Fibroblast of lung (primary cell): Measurements from ENCODE around the gene GPR15LG. TPM values are rescaled to one million over a fixed set of nuclear protein-coding genes. Genes with fewer than 3 reads are reported as not detected.

Experiments
- DNase-seq, 2 donors: peaks; one replicate each; pipeline versions ENCODE4 v3.0.0 to v3.0.0-alpha.2; 2010; ENCODE audit warnings: low read depth in 2 of 2
- H2AFZ ChIP-seq: 2 replicates; pipeline ENCODE4 v1.5.1; 2012; ENCODE audit warnings: low read length, control low read depth, inconsistent platforms
- H3K27ac ChIP-seq: 2 replicates; pipeline ENCODE4 v1.5.1; 2011; ENCODE audit warnings: low read length, control low read depth; ENCODE audit not compliant: insufficient read depth
- H3K27me3 ChIP-seq: 2 replicates; pipeline ENCODE4 v1.5.1; 2011; ENCODE audit warnings: mild to moderate bottlenecking, low read length; ENCODE audit not compliant: control insufficient read depth, insufficient read depth
- H3K36me3 ChIP-seq: 2 replicates; pipeline ENCODE4 v1.5.1; 2011; ENCODE audit warnings: low read length; ENCODE audit not compliant: control insufficient read depth, insufficient read depth
- H3K4me1 ChIP-seq: 2 replicates; pipeline ENCODE4 v1.5.1; 2011; ENCODE audit warnings: low read length; ENCODE audit not compliant: control insufficient read depth, insufficient read depth; ENCODE audit errors: extremely low read depth
- H3K4me2 ChIP-seq: 2 replicates; pipeline ENCODE4 v1.5.1; 2011; ENCODE audit warnings: low read length, control low read depth; ENCODE audit not compliant: insufficient read depth; ENCODE audit errors: extremely low read depth
- H3K4me3 ChIP-seq, 4 experiments: fragments of 200-600 bp in 1 of 4; sonication (generic) in 1 of 4; replicated peaks in 1 of 4; 2 replicates each; pipeline ENCODE4 v1.5.1; 2011 to 2016; ENCODE audit warnings: low read length in 4 of 4, low read depth in 3 of 4, mild to moderate bottlenecking in 3 of 4, control low read depth in 2 of 4, inconsistent platforms in 1 of 4, mixed read lengths in 1 of 4; ENCODE audit not compliant: insufficient read depth in 1 of 4; ENCODE audit errors: control extremely low read depth in 1 of 4
- H3K79me2 ChIP-seq: 2 replicates; pipeline ENCODE4 v1.5.1; 2012; ENCODE audit warnings: mild to moderate bottlenecking, low read length, inconsistent platforms; ENCODE audit not compliant: control insufficient read depth, insufficient read depth
- H3K9ac ChIP-seq: 2 replicates; pipeline ENCODE4 v1.5.1; 2011; ENCODE audit warnings: mild to moderate bottlenecking, low read length, control low read depth; ENCODE audit not compliant: insufficient read depth
- H3K9me3 ChIP-seq: 2 replicates; pipeline ENCODE4 v1.5.1; 2012; ENCODE audit warnings: low read depth, low read length; ENCODE audit not compliant: control insufficient read depth, insufficient read depth
- H4K20me1 ChIP-seq: 2 replicates; pipeline ENCODE4 v1.5.1; 2011; ENCODE audit warnings: low read length; ENCODE audit not compliant: control insufficient read depth, insufficient read depth; ENCODE audit errors: extremely low read depth
- EZH2 ChIP-seq: IDR thresholded peaks from 2 replicates; pipeline ENCODE4 v1.5.1; 2012; ENCODE audit warnings: low read length, control low read depth, mild to moderate bottlenecking; ENCODE audit errors: missing control alignments
- polyA plus RNA-seq, 2 donors: library from polyadenylated mRNA; depleted of rRNA in 1 of 2; stranded (reverse) in 1 of 2; unstranded in 1 of 2; fragments of >200 nt; gene quantifications; 2 replicates each; pipeline ENCODE4 v1.2.1, GENCODE V29; 2011 to 2012; ENCODE audit warnings: missing spikeins in 1 of 2
- total RNA-seq: library from RNA; depleted of rRNA; stranded (reverse); fragments of >200 nt; gene quantifications from 2 replicates; pipeline ENCODE4 v1.2.1, GENCODE V29; 2014
- TF ChIP-seq, protein P1 (sequence below), 2 donors: IDR thresholded peaks in 1 of 2; conservative IDR thresholded peaks in 1 of 2; 1 replicate in 1 of 2; 2 replicates in 1 of 2; pipeline ENCODE4 v1.5.1; 2011 to 2012; ENCODE audit warnings: low read length in 2 of 2, control low read depth in 1 of 2, inconsistent platforms in 1 of 2, low read depth in 1 of 2, mild to moderate bottlenecking in 1 of 2

The GPR15LG gene
- total and polyA plus RNA-seq, 2 donors (not counting 1 experiment from before 2014, with no cell fraction given) = not detected

DNA sequence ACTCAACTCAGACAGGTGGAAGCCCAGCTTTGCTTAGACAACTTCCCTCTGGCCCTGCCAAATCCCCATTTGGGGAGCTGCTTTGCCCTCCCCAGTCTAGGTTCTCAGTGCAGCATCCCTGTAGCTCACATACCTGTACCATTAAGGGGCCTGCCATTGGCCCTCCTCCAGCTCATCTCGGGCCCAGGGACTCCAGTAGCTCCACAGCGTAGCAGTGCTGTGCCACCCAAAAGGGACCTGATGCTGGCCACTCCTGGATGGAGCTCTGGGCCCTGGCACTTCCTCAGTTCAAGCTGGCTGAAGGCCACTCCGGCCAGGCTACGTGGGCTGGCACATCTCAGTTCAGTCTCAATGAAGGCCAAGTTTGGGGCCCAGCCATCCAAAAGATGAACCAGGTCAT is 60.3 kb downstream of the GPR15LG start:
- DNase-seq = no peak
- no peaks in the 10 kb centered on the region for H3K79me2 ChIP-seq
- H3K27me3 ChIP-seq = no peaks in the 10 kb centered on the region
- no peak overlapping the region for H3K4me2 ChIP-seq
- H3K4me3 ChIP-seq = no peak overlapping the region
- no peaks in the 10 kb centered on the region for H3K9me3 ChIP-seq
- no peaks in the 10 kb centered on the region for H4K20me1 ChIP-seq
- no peaks in the 10 kb centered on the region for H3K36me3 ChIP-seq
- no peak overlapping the region for H3K9ac ChIP-seq
- no peak overlapping the region for H2AFZ ChIP-seq
- TF ChIP-seq EZH2 = no peak
- TF ChIP-seq, protein P1, sequence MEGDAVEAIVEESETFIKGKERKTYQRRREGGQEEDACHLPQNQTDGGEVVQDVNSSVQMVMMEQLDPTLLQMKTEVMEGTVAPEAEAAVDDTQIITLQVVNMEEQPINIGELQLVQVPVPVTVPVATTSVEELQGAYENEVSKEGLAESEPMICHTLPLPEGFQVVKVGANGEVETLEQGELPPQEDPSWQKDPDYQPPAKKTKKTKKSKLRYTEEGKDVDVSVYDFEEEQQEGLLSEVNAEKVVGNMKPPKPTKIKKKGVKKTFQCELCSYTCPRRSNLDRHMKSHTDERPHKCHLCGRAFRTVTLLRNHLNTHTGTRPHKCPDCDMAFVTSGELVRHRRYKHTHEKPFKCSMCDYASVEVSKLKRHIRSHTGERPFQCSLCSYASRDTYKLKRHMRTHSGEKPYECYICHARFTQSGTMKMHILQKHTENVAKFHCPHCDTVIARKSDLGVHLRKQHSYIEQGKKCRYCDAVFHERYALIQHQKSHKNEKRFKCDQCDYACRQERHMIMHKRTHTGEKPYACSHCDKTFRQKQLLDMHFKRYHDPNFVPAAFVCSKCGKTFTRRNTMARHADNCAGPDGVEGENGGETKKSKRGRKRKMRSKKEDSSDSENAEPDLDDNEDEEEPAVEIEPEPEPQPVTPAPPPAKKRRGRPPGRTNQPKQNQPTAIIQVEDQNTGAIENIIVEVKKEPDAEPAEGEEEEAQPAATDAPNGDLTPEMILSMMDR (conservative IDR thresholded peaks at IDR 0.05 in 1 of 2, IDR thresholded peaks at IDR 0.05 in 1 of 2; ENCODE audit: low read depth in 1 of 2, low read length in 2 of 2) = no peak
- H3K4me1 ChIP-seq = no peaks in the 10 kb centered on the region
- no peak overlapping the region for H3K27ac ChIP-seq

DNA sequence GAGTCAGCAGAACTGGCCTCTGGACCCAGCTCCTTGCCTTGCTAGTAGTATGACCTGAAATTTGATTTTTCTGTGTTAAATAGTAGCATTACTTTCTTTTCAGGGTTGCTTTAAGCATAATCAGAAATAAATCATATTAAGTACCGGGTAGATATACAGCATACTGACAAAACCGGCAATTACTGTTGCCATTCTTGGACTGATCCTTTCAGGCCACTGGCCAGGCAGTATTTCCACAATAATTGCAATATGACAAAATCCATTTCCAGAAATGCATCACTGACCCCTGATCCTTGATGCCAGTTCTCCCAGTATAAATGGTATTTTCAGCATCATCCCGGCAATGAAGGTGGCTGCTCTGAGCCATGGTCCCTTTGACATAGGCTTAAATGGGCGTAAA is 60.9 kb downstream of the GPR15LG start:
- Histone ChIP-seq H4K20me1 (no peaks in the 10 kb centered on the region), H3K4me2 (no peak overlapping the region), H3K4me3 (no peak overlapping the region), H3K4me1 (no peaks in the 10 kb centered on the region), H3K36me3 (no peaks in the 10 kb centered on the region), H3K79me2 (no peaks in the 10 kb centered on the region), H3K27ac (no peak overlapping the region), H3K27me3 (no peaks in the 10 kb centered on the region), H3K9ac (no peak overlapping the region), H3K9me3 (no peaks in the 10 kb centered on the region), H2AFZ (no peak overlapping the region)
- DNase-seq = no peak
- TF ChIP-seq, protein P1 (conservative IDR thresholded peaks at IDR 0.05 in 1 of 2, IDR thresholded peaks at IDR 0.05 in 1 of 2; ENCODE audit: low read depth in 1 of 2, low read length in 2 of 2) = no peak
- TF ChIP-seq EZH2 = no peak

Other genes starting within 250 kb of the GPR15LG start
- gene GHITM, start 34.3 kb upstream of the GPR15LG start, total RNA-seq = 233 and 259 TPM in 2 replicates
- gene GHITM, start 34.3 kb upstream of the GPR15LG start, polyA plus RNA-seq = 167 and 181 TPM in 2 replicates
- gene CDHR1, start 20.7 kb downstream of the GPR15LG start, total RNA-seq = not detected in 2 replicates
- gene CDHR1, start 20.7 kb downstream of the GPR15LG start, polyA plus RNA-seq = 0.02 and 0.05 TPM in 2 replicates
- not detected in 2 replicates for gene LRIT2, start 51.7 kb downstream of the GPR15LG start, total RNA-seq
- not detected in 2 replicates for gene LRIT2, start 51.7 kb downstream of the GPR15LG start, polyA plus RNA-seq
- gene LRIT1, start 67.7 kb downstream of the GPR15LG start, total RNA-seq = not detected in 2 replicates
- gene LRIT1, start 67.7 kb downstream of the GPR15LG start, polyA plus RNA-seq = not detected in 2 replicates
- gene RGR, start 71.3 kb downstream of the GPR15LG start, total RNA-seq = not detected in 2 replicates
- not detected in 2 replicates for gene RGR, start 71.3 kb downstream of the GPR15LG start, polyA plus RNA-seq
- 23.6 and 28.2 TPM in 2 replicates for gene CCSER2, start 154.8 kb downstream of the GPR15LG start, total RNA-seq
- 60.1 and 65.4 TPM in 2 replicates for gene CCSER2, start 154.8 kb downstream of the GPR15LG start, polyA plus RNA-seq